ENCODE data around the gene TMEM245. TPM values are rescaled to one million over a fixed set of nuclear protein-coding genes. Genes with fewer than 3 reads are reported as not detected.

The TMEM245 gene
- total and polyA plus RNA-seq, 2 donors (not counting 3 experiments of a cell fraction or from before 2014, with no cell fraction given): 44.2 to 48.0 TPM

GRCh38 chr9:109120204-109120789, 550 bp upstream of the TMEM245 start:
- H3K27me3 ChIP-seq (ENCODE audit: control insufficient read depth in 2 of 2, insufficient read depth in 2 of 2, low read length in 2 of 2): no peaks in the 10 kb centered on the region
- peak overlapping the region; percentile 42 for H3K27ac ChIP-seq (ENCODE audit: insufficient read depth, low read depth, low read length)
- no TSS peak for BruUV-seq (replicated peaks)
- peaks cover 16% of the 10 kb centered on the region for H3K4me1 ChIP-seq (ENCODE audit: control insufficient read depth, extremely low read depth, insufficient read depth, low read length)
- peak overlapping the region; percentile 68 for H3K4me2 ChIP-seq (ENCODE audit: insufficient read depth, low read length)
- CTCF ChIA-PET: interaction anchor here (0.7 to 2.9 kb wide), 9 partner anchors 9 to 349 kb away, joined by 3 to 16 read pairs (median 4); no protein-coding TSS in a partner anchor
- peak overlapping the region; percentile 80 for H2AFZ ChIP-seq (ENCODE audit: low read depth, low read length)
- H4K20me1 ChIP-seq (replicated peaks; ENCODE audit: control insufficient read depth, extremely low read depth, insufficient read depth, low read length): no peaks in the 10 kb centered on the region
- no peak for DNase-seq (ENCODE audit: low read depth, low spot score)
- peaks cover 42% of the 10 kb centered on the region for H3K79me2 ChIP-seq (ENCODE audit: control insufficient read depth, insufficient read depth, low read length)
- H3K36me3 ChIP-seq (ENCODE audit: control insufficient read depth in 2 of 2, extremely low read depth in 1 of 2, insufficient read depth in 2 of 2, low read length in 2 of 2): no peaks in the 10 kb centered on the region
- POLR2A ChIA-PET: interaction anchor here (0.6 to 2.4 kb wide), 4 partner anchors 8 to 57 kb away, joined by 3 to 8 read pairs (median 4); no protein-coding TSS in a partner anchor
- no peaks in the 10 kb centered on the region for H3K9me3 ChIP-seq (replicated peaks; ENCODE audit: control insufficient read depth, insufficient read depth, low read length)
- dilution Hi-C loops (cut with MboI; ENCODE audit: extremely low pct_ligation_motif_present, low sequenced_read_pairs) (no loop called here), intact Hi-C loops (cut with micrococcal nuclease) (loop anchor here (1.0 kb wide), 4 partner anchors 12 to 201 kb away; partner anchors contain the start of gene EPB41L4B)
- peak overlapping the region; percentile 55 for H3K9ac ChIP-seq (replicated peaks; ENCODE audit: extremely low read depth, insufficient read depth, low read length)
- FAIRE-seq: no peak
- peak overlapping the region in 1 of 3 experiments; percentile 34 for H3K4me3 ChIP-seq (replicated peaks in 1 of 3; ENCODE audit: insufficient read depth in 1 of 3, low read depth in 1 of 3, low read length in 3 of 3)
- no peak for TF ChIP-seq EZH2 (IDR thresholded peaks at IDR 0.05; ENCODE audit: borderline replicate concordance, low read depth, low read length, severe bottlenecking)
- no peak for TF ChIP-seq CTCF (IDR thresholded peaks at IDR 0.05; ENCODE audit: extremely low read depth in 1 of 2, insufficient read depth in 1 of 2, low read depth in 1 of 2, low read length in 2 of 2)
- TF ChIP-seq FOS (IDR thresholded peaks at IDR 0.05; ENCODE audit: borderline replicate concordance, insufficient read depth, low read length): no peak
- no peak for TF ChIP-seq JUN (IDR thresholded peaks at IDR 0.05; ENCODE audit: borderline replicate concordance, insufficient read depth, insufficient read length, low read depth)
- TF ChIP-seq POLR2A (IDR thresholded peaks at IDR 0.05; ENCODE audit: low read depth, low read length): no peak
- TF ChIP-seq GATA2 (IDR thresholded peaks at IDR 0.05; ENCODE audit: insufficient read depth, insufficient read length, low read depth, low read length): no peak
- no peak for TF ChIP-seq MYC (IDR thresholded peaks at IDR 0.05; ENCODE audit: low read depth, low read length)
- no peak for TF ChIP-seq POLR2AphosphoS5 (IDR thresholded peaks at IDR 0.05; ENCODE audit: insufficient read depth, low read depth, low read length)
- TF ChIP-seq MAX (IDR thresholded peaks at IDR 0.05; ENCODE audit: insufficient read depth, insufficient read length): no peak
- no peaks in the 10 kb centered on the region for H3K9me1 ChIP-seq (replicated peaks; ENCODE audit: control insufficient read depth, extremely low read depth, insufficient read depth, low read length)
